ENCODE data around the gene PTPRJ. TPM values are rescaled to one million over a fixed set of nuclear protein-coding genes. Genes with fewer than 3 reads are reported as not detected.

Gene PTPRJ
- polyA plus RNA-seq, 3 donors: 2.8 to 3.7 (median 3.4) TPM

DNA sequence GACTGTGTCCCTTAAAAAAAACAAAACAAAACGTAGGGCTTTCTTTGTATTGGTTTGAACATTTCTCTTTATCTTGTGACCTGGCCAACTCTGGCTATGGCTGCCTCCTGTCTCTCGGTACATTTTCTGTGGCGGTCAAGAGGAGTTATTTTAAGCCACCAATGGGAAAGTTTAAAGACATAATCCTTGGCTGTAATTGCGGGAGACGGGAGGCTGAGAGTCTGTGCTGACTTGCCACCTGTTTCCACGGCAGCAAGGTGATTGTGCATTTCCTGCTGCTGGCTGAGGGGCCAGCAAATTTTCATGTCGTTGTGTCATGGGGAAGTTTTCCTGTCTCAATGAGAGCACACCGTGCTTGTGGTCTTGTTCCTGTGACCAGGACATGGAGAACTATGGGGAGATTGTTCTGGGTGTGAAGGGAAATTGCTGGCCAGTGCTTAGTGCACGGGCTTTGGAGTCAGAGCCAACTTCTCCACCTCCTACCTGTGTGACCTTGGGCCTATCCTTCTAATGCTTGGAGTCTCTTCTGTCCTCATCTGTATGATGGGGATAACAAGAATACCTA lies 11.0 kb downstream of the PTPRJ start:
- H3K27ac ChIP-seq (ENCODE audit: low read depth, low read length): no peak overlapping the region
- WGBS, 3 donors: 12 to 32% (median 30%) methylated on average over 9 of the region's 9 CpGs

DNA sequence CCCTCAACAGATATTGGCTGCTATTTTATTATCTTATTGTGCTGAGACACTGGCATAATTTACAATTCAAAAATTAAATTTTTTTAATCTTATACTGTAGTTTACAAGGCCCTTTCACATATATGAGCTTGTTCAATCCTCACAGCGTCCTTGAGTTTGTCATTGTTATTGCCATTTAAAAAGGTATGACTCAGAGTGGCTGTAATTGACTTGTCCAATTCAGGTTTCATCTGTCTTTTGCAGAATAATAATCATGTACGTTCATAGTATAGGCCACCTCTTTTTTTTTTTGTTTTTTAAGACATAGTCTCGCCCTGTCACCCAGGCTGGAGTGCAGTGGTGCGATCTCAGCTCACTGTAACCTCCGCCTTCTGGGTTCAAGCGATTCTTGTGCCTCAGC lies 11.5 kb downstream of the PTPRJ start:
- WGBS, 3 donors: 72 to 89% (median 88%) methylated on average over 6 of the region's 6 CpGs
- no peak overlapping the region for H3K27ac ChIP-seq (ENCODE audit: low read depth, low read length)

DNA sequence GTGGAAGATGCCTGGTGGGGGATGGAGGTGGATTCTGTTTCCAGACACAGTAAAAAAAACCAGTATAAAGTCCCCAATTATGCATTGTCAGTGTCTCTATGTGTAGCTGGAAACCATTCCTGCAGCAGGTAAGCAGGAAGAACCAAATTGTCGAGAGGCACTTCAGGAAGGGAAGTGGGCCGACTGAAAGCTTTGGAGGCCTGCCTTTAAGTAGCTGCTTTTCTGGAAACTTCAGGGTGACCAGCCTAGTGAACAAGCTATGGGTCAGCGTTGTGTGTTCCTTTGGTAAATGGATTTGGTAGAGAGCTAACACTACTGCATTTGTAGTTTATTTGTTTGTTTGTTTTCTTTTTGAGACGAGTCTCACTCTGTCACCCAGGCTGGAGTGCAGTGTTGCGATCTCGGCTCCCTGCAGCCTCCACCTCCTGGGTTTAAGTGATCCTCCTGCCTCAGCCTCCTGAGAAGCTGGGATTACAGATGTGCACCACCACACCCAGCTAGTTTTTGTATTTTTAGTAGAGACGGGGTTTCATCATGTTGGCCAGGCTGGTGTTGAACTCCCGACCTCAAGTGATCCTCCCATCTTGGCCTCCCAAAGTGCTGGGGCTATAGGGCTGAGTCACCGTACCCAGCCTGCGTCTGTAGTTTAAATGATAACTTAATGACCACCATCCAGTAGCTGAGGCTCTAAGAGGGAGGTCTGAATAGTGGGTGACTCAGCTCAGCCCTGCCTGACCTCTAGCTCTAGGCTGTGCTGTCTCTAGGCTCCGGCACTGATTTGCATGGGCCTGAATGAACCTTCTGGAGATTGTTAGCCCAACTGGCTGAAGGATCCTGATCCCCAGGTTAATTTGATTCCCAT lies 12.8 kb downstream of the PTPRJ start:
- H3K27ac ChIP-seq (ENCODE audit: low read depth, low read length): no peak overlapping the region
- 80 to 83% (median 80%) methylated on average over 11 of the region's 11 CpGs for WGBS, 3 donors

DNA sequence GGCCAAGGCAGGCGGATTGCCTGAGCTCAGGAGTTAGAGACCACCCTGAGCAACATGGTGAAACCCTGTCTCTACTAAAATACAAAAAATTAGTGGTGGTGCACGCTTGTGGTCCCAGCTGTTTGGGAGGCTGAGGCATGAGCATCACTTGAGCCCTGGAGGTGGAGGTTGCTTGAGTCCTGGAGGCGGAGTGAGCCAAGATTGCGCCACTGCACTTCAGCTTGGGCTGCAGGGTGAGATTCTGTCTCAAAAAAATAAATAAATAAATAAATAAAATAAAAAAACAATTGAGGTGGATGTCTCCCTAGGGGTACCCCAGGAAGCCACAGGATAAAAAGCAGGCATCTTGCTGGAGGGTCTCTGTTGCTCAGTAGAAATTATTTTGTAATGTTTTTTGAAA lies 14.1 kb downstream of the PTPRJ start:
- H3K27ac ChIP-seq (ENCODE audit: low read depth, low read length): no peak overlapping the region
- WGBS, 3 donors: 89 to 98% (median 92%) methylated on average over 4 of the region's 4 CpGs

DNA sequence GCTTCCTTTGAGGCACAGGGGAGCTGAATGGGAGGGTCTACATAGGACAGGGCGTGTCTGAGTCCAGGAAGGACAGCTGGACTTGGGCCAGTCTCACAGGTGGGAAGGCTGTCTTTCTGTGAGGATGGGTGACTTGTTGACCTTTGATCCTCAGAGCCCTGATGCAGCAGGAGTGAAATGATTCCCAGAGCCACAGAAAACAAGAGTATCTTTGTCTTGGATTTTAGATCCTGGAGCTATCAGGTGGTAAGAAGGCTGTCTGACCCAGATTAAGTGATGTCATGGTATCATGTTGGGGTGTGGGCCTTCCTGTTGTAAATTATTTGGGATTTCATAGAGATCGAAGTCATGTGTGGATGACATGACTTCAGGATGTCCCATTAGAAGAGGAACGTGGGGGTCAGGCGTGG lies 15.0 kb downstream of the PTPRJ start:
- WGBS, 3 donors: 74 to 89% (median 85%) methylated on average over 4 of the region's 4 CpGs
- no peak overlapping the region for H3K27ac ChIP-seq (ENCODE audit: low read depth, low read length)

DNA sequence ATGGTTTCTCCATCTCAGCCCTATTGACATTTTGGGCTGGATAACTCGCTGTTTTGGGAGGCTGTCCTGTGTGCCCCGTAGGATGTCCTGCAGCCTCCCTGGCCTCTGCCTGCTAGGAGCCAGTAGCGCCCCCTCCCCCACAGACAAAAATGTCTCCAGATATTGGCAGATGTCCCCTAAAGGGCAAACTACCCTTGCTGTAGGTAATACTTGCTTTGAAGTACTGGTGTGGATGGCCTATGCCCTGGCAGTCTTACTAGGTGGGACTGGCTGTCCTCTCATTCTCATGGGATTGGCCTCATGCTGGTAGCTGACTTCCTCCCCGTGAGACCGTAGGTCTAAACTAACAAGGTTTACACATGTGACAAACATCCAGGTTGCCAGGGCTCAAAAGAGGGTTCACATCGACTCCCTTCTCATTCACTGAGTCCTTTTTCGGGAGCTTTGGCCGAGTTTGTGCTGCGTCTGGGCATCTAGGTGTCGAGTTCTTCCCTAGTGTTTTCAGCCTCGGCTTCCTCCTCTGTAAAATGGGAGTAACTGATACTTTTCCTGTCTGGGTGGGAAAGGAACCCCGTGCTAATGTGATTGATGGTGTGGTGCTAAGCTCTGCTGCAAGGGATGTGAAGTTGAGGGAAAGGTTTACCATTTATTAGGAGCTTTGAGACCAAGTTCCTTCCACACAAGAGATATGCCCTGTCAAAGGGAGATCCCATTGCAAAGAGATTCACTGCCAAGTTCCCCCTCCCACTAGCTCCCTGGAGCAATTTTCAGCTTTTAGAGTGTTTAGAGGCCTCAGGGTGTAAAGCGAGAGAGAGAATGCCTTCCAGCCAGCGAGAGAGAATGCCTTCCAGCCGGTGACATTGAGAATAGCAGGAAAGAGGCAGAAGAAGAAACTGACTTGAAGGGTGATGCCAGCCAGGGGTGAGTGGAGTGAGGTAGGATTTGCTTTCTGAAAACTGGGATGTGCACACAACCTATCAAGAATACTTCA lies 17.0 kb downstream of the PTPRJ start:
- 86 to 90% (median 86%) methylated on average over 15 of the region's 15 CpGs for WGBS, 3 donors
- H3K27ac ChIP-seq (ENCODE audit: low read depth, low read length): no peak overlapping the region

DNA sequence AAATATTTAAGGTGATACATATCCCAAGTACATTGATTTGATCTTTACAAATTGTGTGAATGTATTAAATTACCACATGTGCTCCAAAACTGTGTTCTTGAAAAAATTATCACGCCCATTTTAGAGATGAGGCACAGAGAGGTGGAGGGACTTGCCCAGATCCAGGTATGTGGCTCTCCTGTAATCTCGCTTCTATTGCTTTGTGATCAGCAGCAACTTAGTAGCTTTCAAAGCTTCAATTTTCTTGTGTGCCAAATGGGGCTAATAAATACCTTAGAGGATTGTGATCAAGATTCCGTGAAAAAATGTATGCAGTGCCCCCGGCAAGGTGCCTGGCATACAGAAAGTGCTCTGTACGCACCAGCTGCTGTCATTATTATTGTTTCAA lies 18.0 kb downstream of the PTPRJ start:
- H3K27ac ChIP-seq (ENCODE audit: low read depth, low read length): no peak overlapping the region
- WGBS, 3 donors: 87 to 96% (median 92%) methylated on average over 5 of the region's 5 CpGs

DNA sequence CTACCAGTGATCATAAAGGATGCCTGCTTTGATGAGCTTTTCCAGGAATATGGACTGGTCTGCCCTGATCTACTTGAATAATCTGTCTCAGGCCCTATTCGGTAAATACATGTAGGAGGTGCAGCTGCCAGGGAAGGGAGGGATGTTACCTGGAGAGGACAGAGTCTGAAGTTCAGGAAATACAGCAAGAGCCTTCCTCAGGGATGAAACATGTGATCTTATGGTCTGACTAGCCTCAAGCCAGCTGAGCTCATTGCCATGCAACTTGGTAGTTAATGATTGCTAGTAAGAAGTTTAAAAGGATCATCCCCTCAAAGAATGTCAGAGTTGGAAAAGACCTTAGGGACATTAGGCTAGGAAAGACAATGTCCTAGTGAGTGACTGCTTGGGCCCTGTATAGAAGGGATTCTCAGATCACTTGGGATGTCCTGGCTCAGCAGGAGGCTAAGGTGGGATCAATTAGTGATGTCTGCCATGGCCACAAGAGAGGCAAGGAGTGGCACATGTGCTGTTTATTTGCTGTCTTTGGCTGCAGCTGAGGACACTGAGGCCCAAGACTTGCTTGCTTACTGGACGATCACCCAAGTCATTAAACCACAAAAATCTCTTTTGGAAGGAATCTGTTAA lies 18.5 kb downstream of the PTPRJ start:
- no peak overlapping the region for H3K27ac ChIP-seq (ENCODE audit: low read depth, low read length)

DNA sequence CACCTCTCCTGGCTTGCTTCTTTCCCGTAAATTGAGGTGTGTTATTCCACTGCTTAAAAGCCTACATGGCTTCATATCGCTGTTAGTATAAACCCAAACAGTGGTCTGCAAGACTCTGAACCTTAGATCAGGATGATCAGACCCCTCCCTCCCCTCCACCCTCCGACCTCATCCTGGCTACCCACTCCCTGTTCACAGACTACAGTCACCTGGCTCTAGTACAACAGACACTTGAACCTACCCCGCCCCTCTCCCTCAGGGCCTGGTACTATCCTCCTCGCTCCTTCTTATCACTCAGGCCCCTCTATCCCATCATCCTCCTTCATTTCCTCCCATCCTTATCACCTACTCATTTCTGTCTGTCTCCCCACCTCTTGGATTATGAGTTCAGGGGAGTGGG lies 20.1 kb downstream of the PTPRJ start:
- no peak overlapping the region for H3K27ac ChIP-seq (ENCODE audit: low read depth, low read length)
- WGBS, 3 donors: 81 to 92% (median 84%) methylated on average over 5 of the region's 5 CpGs

More for the DNA sequence above, 18.5 kb downstream of the PTPRJ start:
- WGBS, 3 donors: 76 to 86% (median 82%) methylated on average over 2 of the region's 2 CpGs

DNA sequence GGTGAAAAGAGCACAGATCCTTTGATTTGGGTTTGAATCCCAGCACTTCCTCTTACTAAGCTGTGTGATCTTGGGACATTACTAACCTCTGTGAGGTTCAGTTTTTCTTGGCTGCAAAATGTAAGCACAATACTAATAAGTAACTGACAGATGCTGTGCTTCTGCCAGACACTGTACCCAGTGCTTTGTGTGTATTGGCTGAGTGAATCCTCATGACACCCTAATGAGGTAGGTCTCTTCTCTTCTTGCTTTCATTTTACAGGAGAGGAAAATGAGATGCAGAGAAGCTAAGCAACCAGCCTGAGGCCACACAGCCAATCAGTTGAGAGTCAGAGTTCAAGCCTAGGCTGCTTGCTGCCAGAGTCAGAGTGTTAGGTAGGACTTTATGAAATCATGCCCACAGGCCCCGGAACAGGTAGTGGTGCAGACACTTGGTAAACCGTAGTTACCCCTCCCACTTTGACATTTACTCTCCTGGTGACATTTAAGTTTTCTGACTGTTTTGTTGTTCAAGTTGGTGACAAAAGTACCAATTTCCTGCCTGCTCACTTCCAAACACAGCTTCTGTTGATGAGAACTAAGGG lies 21.2 kb downstream of the PTPRJ start:
- WGBS, 3 donors: 72 to 92% (median 76%) methylated on average over 2 of the region's 2 CpGs
- H3K27ac ChIP-seq (ENCODE audit: low read depth, low read length): no peak overlapping the region

DNA sequence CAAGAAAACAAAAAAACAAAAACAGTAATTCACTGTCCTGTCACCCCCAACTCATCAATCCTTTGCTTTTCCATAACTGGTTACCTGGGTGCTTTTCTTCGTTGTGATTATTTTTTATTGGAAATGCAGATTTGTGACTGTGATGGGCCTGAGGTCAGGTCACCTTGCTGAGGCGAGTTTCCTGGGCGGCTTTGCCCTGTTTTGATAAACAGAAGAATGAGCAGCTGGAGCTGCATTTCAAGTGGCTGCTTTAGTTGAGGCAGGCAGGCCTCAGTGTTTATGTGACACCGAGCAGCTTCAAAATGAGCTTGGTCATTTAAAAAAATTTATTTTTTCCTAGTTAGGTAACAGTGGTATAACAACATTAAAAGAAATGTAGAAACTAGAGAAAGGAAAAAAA lies 22.2 kb downstream of the PTPRJ start:
- no peak overlapping the region for H3K27ac ChIP-seq (ENCODE audit: low read depth, low read length)
- WGBS, 3 donors: 82 to 87% (median 84%) methylated on average over 4 of the region's 4 CpGs

DNA sequence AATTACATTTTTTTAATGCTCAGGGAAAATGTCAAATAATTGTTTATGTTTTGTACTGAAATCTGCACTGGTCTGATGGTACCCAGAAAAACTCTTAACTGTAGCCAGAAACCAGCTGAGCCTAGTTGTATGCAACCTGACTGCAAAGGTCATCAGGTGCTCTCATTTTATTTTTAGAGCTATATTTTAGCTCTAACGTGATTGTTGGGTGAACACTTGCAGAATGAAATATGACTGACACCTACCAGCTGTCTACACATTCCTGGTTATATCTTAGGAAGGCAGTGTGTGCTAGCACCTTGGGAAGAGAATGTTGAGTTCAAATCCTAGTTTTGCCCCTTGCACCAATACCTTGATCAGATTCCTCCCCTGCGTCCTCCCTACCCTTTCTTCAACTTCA lies 23.6 kb downstream of the PTPRJ start:
- H3K27ac ChIP-seq (ENCODE audit: low read depth, low read length): no peak overlapping the region
- WGBS, 3 donors: 60 to 80% (median 70%) methylated on average over 2 of the region's 2 CpGs

DNA sequence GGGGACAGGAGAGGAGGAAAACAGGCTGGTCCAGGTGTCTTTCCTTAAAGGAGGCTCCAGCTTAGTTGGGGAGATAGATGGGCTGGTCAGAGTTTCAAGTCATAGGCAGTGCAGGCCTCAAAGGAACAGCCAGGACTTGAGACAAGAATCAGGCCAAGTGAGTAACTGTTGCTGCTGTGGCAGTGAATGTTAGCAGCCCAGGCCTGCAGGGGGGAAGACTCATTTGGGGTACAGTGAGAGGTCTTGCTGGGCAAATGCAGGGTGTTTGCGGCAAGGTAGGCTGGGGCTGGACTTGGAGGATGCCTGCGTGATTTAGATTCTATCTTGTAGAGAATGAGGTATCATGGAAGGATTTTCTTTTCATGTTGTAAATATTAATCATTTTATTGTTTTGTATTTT lies 24.1 kb downstream of the PTPRJ start:
- no peak overlapping the region for H3K27ac ChIP-seq (ENCODE audit: low read depth, low read length)
- WGBS, 3 donors: 92 to 98% (median 94%) methylated on average over 2 of the region's 2 CpGs

DNA sequence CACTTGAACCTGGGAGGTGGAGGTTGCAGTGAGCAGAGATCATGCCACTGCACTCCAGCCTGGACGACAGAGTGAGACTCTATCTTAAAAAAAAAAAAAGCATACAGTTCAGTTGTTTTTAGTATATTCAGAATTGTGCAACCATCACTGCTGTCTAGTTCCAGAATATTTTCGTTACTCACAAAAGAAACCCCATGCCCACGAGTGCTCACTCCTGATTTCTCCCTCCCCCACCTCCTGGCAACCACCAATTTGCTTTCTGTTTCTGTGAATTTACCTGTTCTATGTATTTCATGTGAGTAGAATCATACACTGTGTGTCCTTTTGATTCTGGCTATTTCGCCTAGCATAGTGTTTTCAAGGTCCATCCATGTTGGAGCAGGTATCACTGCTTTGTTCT lies 24.8 kb downstream of the PTPRJ start:
- no peak overlapping the region for H3K27ac ChIP-seq (ENCODE audit: low read depth, low read length)
- WGBS, 3 donors: 38 to 84% (median 47%) methylated on average over 4 of the region's 4 CpGs

DNA sequence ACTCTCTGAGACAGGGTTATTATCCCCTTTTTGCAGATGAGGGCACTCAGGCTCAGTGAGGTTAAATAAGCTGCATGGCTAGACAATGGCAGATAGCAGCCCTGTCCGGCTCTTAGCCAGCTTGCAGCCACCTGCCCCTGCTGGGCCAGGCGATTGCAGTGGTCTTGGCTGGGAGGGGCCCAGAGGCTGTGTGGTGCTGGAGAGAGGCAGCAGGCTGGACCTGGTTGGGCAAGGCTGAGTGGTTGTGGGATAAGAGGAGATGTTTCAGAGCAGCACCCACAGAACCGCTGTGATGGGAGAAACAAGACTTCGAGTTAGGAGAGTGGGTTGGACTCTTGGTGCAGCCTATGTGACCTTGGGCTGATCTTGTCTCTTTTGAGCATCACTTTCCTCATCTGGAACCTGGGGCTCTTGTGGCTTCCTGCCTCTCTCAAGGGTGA lies 25.5 kb downstream of the PTPRJ start:
- 57 to 70% (median 65%) methylated on average over 4 of the region's 4 CpGs for WGBS, 3 donors
- no peak overlapping the region for H3K27ac ChIP-seq (ENCODE audit: low read depth, low read length)

DNA sequence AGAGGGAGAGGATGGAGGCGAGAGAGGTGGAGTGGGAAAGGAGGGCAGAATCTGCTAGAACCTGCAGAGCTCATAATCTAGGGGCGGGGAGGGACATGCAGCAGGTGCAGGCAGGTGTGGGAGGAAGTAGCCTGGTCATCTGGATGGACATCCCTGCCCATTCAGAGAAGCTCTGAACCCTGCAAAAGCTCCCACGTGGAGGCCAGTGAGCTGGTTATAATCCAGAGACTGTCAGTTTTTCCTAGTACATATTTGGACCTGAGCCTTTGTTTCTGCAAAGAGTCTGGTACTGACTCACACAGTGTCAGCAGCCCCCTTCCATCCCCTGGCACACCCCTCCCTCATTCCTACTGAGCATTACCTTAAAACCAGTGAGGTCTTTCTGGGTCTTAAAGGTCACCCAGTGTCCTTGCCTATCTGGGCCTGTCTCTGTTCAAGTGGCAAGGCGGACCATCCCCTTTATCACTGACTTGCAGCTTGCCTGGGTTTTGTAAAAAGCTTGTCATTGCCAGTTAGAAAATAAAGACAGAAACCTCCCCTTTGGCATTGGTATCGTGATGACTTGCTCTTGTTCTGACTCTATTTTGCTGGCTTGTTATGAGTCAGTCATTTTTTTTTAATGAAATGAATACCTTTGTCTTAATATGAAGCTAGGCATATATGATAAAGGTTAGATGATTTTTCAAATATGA lies 26.1 kb downstream of the PTPRJ start:
- no peak overlapping the region for H3K27ac ChIP-seq (ENCODE audit: low read depth, low read length)
- WGBS, 3 donors: 63 to 70% (median 66%) methylated on average over 5 of the region's 5 CpGs

DNA sequence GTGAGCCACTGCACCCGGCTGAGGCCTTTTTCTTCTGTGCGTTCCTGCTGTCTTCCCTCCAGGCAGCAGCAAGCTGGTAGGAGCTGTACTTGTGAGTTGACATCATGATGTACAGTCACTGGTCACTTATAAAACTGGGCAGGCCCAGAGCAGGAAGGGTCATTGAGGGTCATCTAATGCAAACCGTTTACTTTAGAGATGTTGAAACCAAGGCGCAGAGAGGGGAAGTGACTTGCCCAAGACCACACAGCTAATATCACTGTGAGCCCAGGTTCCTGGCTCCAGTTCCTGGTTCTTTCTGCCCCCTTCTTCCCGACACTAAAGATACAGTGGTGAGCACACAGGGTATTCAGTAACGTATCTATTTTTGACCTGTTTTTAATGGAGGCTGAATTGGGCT lies 27.3 kb downstream of the PTPRJ start:
- 59 to 88% (median 59%) methylated on average over 6 of the region's 6 CpGs for WGBS, 3 donors
- no peak overlapping the region for H3K27ac ChIP-seq (ENCODE audit: low read depth, low read length)

DNA sequence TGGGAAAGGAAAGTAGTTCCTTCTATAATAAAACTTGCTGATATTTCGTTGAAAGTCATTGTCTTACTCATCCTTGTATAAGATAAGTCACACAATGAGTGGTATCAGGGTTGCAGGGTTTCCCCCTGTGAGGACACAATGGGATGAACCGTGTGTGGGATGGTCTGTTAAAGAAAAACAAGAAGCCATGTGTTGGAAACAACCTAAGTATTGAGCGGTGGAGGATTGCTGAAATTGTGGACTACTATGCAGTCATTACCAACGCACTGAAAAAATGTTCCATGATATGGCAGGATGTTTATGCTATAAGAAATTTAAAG lies 28.6 kb downstream of the PTPRJ start:
- WGBS, 3 donors: 74 to 78% (median 75%) methylated on average over 4 of the region's 4 CpGs
- no peak overlapping the region for H3K27ac ChIP-seq (ENCODE audit: low read depth, low read length)

Data from adipose tissue (tissue), 3 donors.